Mucosa of rectum (tissue), 2 donors: ENCODE results near the gene MIB1.
"Not testable (repeated sequence)": the region's sequence is repeated elsewhere in the genome, so short reads cannot be mapped to it uniquely, and the experiment has no call there.

ENCODE experiments used
- H3K27ac ChIP-seq, 2 donors: one replicate each; pipeline ENCODE4 v1.7.0; 2013; ENCODE audit warnings: inconsistent platforms in 2 of 2, low read depth in 2 of 2, low read length in 2 of 2
- H3K27me3 ChIP-seq, 2 donors: one replicate each; pipeline ENCODE4 v1.7.0; 2013; ENCODE audit warnings: low read length in 2 of 2; ENCODE audit not compliant: control insufficient read depth in 2 of 2, insufficient read depth in 2 of 2
- H3K36me3 ChIP-seq, 2 donors: one replicate each; pipeline ENCODE4 v1.7.0; 2013; ENCODE audit warnings: low read length in 2 of 2; ENCODE audit not compliant: control insufficient read depth in 2 of 2, insufficient read depth in 2 of 2
- H3K4me1 ChIP-seq, 2 donors: one replicate each; pipeline ENCODE4 v1.7.0; 2013; ENCODE audit warnings: low read length in 2 of 2, mild to moderate bottlenecking in 1 of 2; ENCODE audit not compliant: control insufficient read depth in 2 of 2, insufficient read depth in 2 of 2
- H3K4me3 ChIP-seq, 2 donors: one replicate each; pipeline ENCODE4 v1.7.0; 2013; ENCODE audit warnings: low read length in 2 of 2
- H3K9ac ChIP-seq, 2 donors: one replicate each; pipeline ENCODE4 v1.7.0; 2013; ENCODE audit warnings: low read length in 2 of 2, low read depth in 1 of 2, mild to moderate bottlenecking in 1 of 2
- H3K9me3 ChIP-seq, 2 donors: one replicate each; pipeline ENCODE4 v1.7.0; 2013; ENCODE audit warnings: low read length in 2 of 2; ENCODE audit not compliant: control insufficient read depth in 2 of 2
- donor health status: healthy.
- donor health status: Normal muscosa, but diverticular disease.

MIB1 gene

GRCh38 chr18:21714474-21714873 lies 26.1 kb upstream of the MIB1 start:
- Histone ChIP-seq H3K4me3 (no peak overlapping the region), H3K9me3 (no peaks in the 10 kb centered on the region), H3K27me3 (no peaks in the 10 kb centered on the region), H3K4me1 (no peaks in the 10 kb centered on the region), H3K9ac (no peak overlapping the region), H3K36me3 (no peaks in the 10 kb centered on the region), H3K27ac (no peak overlapping the region)

- H3K4me1 ChIP-seq = no peaks in the 10 kb centered on the region
- H3K27me3 ChIP-seq = no peaks in the 10 kb centered on the region
- no peak overlapping the region for H3K9ac ChIP-seq
- H3K4me3 ChIP-seq = no peak overlapping the region
- H3K36me3 ChIP-seq = no peaks in the 10 kb centered on the region
- no peak overlapping the region for H3K27ac ChIP-seq
- H3K9me3 ChIP-seq = no peaks in the 10 kb centered on the region
These were observed 17.9 kb upstream of the MIB1 start for GRCh38 chr18:21722687-21723086.

GRCh38 chr18:21725201-21725600 lies 15.4 kb upstream of the MIB1 start:
- Histone ChIP-seq H3K4me1 (no peaks in the 10 kb centered on the region), H3K9ac (no peak overlapping the region), H3K27me3 (no peaks in the 10 kb centered on the region), H3K9me3 (no peaks in the 10 kb centered on the region), H3K36me3 (no peaks in the 10 kb centered on the region), H3K4me3 (no peak overlapping the region), H3K27ac (no peak overlapping the region)

DNA sequence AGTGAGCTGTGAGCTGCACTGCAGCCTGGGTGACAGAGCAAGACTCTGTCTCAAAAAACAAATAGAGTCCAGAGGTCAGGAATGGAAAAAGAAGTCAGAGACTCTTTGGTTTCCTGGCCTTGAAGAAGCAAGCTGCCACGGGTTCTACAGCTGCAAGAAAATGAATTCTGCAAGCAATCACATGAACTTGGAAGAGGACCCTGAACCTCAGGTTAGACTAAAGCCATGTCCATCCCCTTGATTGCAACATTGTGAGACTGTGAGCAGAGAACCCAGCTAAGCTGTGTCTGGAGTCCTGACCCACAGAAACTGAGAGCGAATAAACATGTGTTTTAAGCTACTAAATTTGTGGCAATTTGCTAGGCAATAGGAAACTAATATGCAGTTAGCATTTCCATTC lies 12.9 kb upstream of the MIB1 start:
- no peak overlapping the region for H3K27ac ChIP-seq
- H3K36me3 ChIP-seq = no peaks in the 10 kb centered on the region
- no peak overlapping the region for H3K9ac ChIP-seq
- H3K9me3 ChIP-seq = no peaks in the 10 kb centered on the region
- no peak overlapping the region for H3K4me3 ChIP-seq
- no peaks in the 10 kb centered on the region for H3K4me1 ChIP-seq
- H3K27me3 ChIP-seq = no peaks in the 10 kb centered on the region

DNA sequence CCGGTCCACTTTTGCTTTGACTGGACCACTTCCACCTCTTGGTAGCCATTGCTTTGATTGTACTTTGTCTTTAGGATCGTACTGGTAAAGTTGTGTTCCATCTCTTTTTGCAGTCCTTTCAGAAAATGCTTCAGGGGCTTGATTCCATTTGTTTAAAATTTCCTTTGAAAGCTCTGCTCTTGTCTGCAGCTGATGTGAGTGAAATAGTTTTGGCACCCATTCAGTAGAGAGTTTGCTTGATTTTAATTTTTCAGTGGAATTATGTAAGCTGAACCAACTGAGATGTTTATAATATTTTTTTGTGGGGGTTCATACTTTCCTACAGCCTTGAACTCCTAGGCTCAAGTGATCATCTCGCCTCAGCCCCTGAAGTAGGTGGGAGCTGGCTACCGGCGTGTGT lies 7.6 kb upstream of the MIB1 start:
- H3K4me3 ChIP-seq = no peak overlapping the region
- no peak overlapping the region for H3K9ac ChIP-seq
- H3K9me3 ChIP-seq = no peaks in the 10 kb centered on the region
- H3K4me1 ChIP-seq = peaks cover 0 to 6% of the 10 kb centered on the region in 2 donors
- no peaks in the 10 kb centered on the region for H3K27me3 ChIP-seq
- no peak overlapping the region for H3K27ac ChIP-seq
- H3K36me3 ChIP-seq = no peaks in the 10 kb centered on the region

DNA sequence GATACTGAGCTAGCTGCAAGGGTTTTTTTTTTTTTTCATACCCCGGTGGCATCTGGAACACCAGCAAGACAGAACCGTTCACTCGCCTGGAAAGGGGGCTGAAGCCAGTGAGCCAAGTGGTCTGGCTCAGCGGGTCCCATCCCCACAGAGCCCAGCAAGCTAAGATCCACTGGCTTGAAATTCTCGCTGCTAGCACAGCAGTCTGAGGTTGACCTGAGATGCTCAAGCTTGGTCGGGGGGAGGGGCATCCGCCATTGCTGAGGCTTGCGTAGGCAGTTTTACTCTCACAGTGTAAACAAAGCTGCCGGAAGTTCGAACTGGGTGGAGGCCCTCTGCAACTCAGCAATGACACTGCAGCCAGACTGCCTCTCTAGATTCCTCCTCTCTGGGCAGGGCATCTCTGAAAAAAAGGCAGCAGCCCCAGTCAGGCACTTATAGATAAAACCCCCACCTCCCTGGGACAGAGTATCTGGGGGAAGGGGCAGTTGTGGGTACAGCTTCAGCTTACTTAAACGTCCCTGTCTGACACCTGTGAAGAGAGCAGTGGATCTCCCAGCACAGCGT lies 5.1 kb upstream of the MIB1 start:
- Histone ChIP-seq H3K27me3 (no peaks in the 10 kb centered on the region), H3K36me3 (no peaks in the 10 kb centered on the region), H3K9me3 (no peaks in the 10 kb centered on the region), H3K4me3 (peak overlapping the region in 1 of 2 donors; percentile 31), H3K4me1 (peaks cover 6% of the 10 kb centered on the region in 2 donors), H3K27ac (peak overlapping the region; percentile 43 to 50), H3K9ac (peak overlapping the region in 1 of 2 donors; percentile 14)

GRCh38 chr18:21736926-21737325 lies 3.7 kb upstream of the MIB1 start:
- peaks cover 6 to 10% of the 10 kb centered on the region in 2 donors for H3K4me1 ChIP-seq
- not testable (repeated sequence) for H3K27me3 ChIP-seq, H3K27ac ChIP-seq, H3K9ac ChIP-seq, H3K4me3 ChIP-seq, H3K36me3 ChIP-seq, H3K9me3 ChIP-seq

GRCh38 chr18:21739604-21740537 lies 721 bp upstream of the MIB1 start:
- no peaks in the 10 kb centered on the region for H3K9me3 ChIP-seq
- H3K9ac ChIP-seq = peak overlapping the region in 1 of 2 donors; percentile 96
- peak overlapping the region; percentile 67 to 91 for H3K4me3 ChIP-seq
- H3K4me1 ChIP-seq = peaks cover 8 to 12% of the 10 kb centered on the region in 2 donors
- peak overlapping the region; percentile 3 to 46 for H3K27ac ChIP-seq
- H3K36me3 ChIP-seq = no peaks in the 10 kb centered on the region
- no peaks in the 10 kb centered on the region for H3K27me3 ChIP-seq

DNA sequence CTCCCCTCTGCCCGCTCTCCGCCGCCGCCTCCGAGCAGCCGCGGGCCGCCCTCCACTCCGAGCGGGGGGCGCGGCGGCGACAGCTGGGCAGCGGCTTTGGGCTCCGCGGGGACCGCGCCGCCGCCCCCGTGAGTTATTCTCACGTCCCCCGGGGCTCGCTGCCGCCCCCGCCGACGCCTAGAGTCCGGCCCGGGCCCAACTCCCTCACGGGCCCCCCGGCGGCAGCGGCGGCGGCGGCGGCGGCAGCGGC lies 645 bp downstream of the MIB1 start:
- no peaks in the 10 kb centered on the region for H3K36me3 ChIP-seq
- H3K9me3 ChIP-seq = no peaks in the 10 kb centered on the region
- H3K4me3 ChIP-seq = peak overlapping the region; percentile 91
- H3K9ac ChIP-seq = peak overlapping the region in 1 of 2 donors; percentile 96
- H3K27me3 ChIP-seq = no peaks in the 10 kb centered on the region
- peak overlapping the region; percentile 98 to 99 for H3K27ac ChIP-seq
- H3K4me1 ChIP-seq = peaks cover 5 to 8% of the 10 kb centered on the region in 2 donors

- H3K27ac ChIP-seq = peak overlapping the region; percentile 56 to 99
These were observed 1.1 kb downstream of the MIB1 start for GRCh38 chr18:21741562-21742314.

More at GRCh38 chr18:21741562-21742314, 1.1 kb downstream of the MIB1 start:
- Histone ChIP-seq H3K4me1 (peaks cover 5 to 8% of the 10 kb centered on the region in 2 donors), H3K4me3 (peak overlapping the region; percentile 78 to 91), H3K27me3 (no peaks in the 10 kb centered on the region), H3K9ac (peak overlapping the region; percentile 77 to 96), H3K9me3 (no peaks in the 10 kb centered on the region), H3K36me3 (no peaks in the 10 kb centered on the region)
